ENCODE data around the gene MYO5C.
A peak's percentile ranks its signal among the peaks of the same experiment; 100 is the strongest.

Gene MYO5C

GRCh38 chr15:52262364-52262763 lies 33.2 kb downstream of the MYO5C start:
- no peaks in the 10 kb centered on the region for H4K20me1 ChIP-seq (ENCODE audit: insufficient read depth, low read length)
- peak overlapping the region; percentile 55 for H3K4me2 ChIP-seq (ENCODE audit: low read length)
- H2AFZ ChIP-seq (ENCODE audit: low read depth, low read length), result peak overlapping the region; percentile 47; the same call in 1 of the 2 replicates
- peak overlapping the region; percentile 97 for H3K27ac ChIP-seq (ENCODE audit: low read length)
- H3K36me3 ChIP-seq (replicated peaks; ENCODE audit: low read depth, low read length), result no peaks in the 10 kb centered on the region
- 0 out of 2 replicates have a peak overlapping the region, but pooled peaks have one; percentile 12 for H3K4me3 ChIP-seq (ENCODE audit: low read length)
- H3K4me1 ChIP-seq (ENCODE audit: low read length), result peaks cover 64% of the 10 kb centered on the region
- H3K79me2 ChIP-seq (ENCODE audit: low read length), result no peaks in the 10 kb centered on the region
- no peaks in the 10 kb centered on the region for H3K9me3 ChIP-seq (ENCODE audit: insufficient read depth, low read length)
- H3K27me3 ChIP-seq (ENCODE audit: low read depth, low read length), result no peaks in the 10 kb centered on the region
- TF ChIP-seq CTCF (IDR thresholded peaks at IDR 0.05; ENCODE audit: low read depth, low read length) (no peak), EZH2phosphoT487 (IDR thresholded peaks at IDR 0.05; ENCODE audit: low read depth) (no peak)
- H3K9ac ChIP-seq (ENCODE audit: low read length), result peak overlapping the region; percentile 82

GRCh38 chr15:52261498-52262242 lies 33.9 kb downstream of the MYO5C start:
- 0 out of 2 replicates have a peak overlapping the region, but pooled peaks have one; percentile 29 for H2AFZ ChIP-seq (ENCODE audit: low read depth, low read length)
- peak overlapping the region; percentile 71 for H3K4me2 ChIP-seq (ENCODE audit: low read length)

GRCh38 chr15:52261026-52261425 lies 34.6 kb downstream of the MYO5C start:
- Histone ChIP-seq H3K27me3 (ENCODE audit: low read depth, low read length) (no peaks in the 10 kb centered on the region), H3K9me3 (ENCODE audit: insufficient read depth, low read length) (no peaks in the 10 kb centered on the region), H3K4me3 (ENCODE audit: low read length) (no peak overlapping the region), H3K4me2 (ENCODE audit: low read length) (peak overlapping the region; percentile 71), H2AFZ (ENCODE audit: low read depth, low read length) (no peak overlapping the region), H3K79me2 (ENCODE audit: low read length) (no peaks in the 10 kb centered on the region), H3K27ac (ENCODE audit: low read length) (peak overlapping the region; percentile 97), H3K36me3 (replicated peaks; ENCODE audit: low read depth, low read length) (no peaks in the 10 kb centered on the region), H4K20me1 (ENCODE audit: insufficient read depth, low read length) (no peaks in the 10 kb centered on the region), H3K9ac (ENCODE audit: low read length) (peak overlapping the region; percentile 90), H3K4me1 (ENCODE audit: low read length) (peaks cover 76% of the 10 kb centered on the region)
- TF ChIP-seq CTCF (IDR thresholded peaks at IDR 0.05; ENCODE audit: low read depth, low read length) (no peak), EZH2phosphoT487 (IDR thresholded peaks at IDR 0.05; ENCODE audit: low read depth) (no peak)

More at GRCh38 chr15:52261498-52262242, 33.9 kb downstream of the MYO5C start:
- H3K79me2 ChIP-seq (ENCODE audit: low read length), result no peaks in the 10 kb centered on the region
- H3K27me3 ChIP-seq (ENCODE audit: low read depth, low read length), result no peaks in the 10 kb centered on the region
- H3K9ac ChIP-seq (ENCODE audit: low read length), result peak overlapping the region; percentile 90
- H3K27ac ChIP-seq (ENCODE audit: low read length), result peak overlapping the region; percentile 97
- no peaks in the 10 kb centered on the region for H3K36me3 ChIP-seq (replicated peaks; ENCODE audit: low read depth, low read length)
- H3K4me1 ChIP-seq (ENCODE audit: low read length), result peaks cover 71% of the 10 kb centered on the region
- peak overlapping the region; percentile 33; the same call in 1 of the 2 replicates for H3K4me3 ChIP-seq (ENCODE audit: low read length)
- H3K9me3 ChIP-seq (ENCODE audit: insufficient read depth, low read length), result no peaks in the 10 kb centered on the region
- no peaks in the 10 kb centered on the region for H4K20me1 ChIP-seq (ENCODE audit: insufficient read depth, low read length)
- TF ChIP-seq CTCF (IDR thresholded peaks at IDR 0.05; ENCODE audit: low read depth, low read length), result 0 out of 2 replicates have a peak, but pooled peaks have one; percentile 12
- no peak for TF ChIP-seq EZH2phosphoT487 (IDR thresholded peaks at IDR 0.05; ENCODE audit: low read depth)

- no peaks in the 10 kb centered on the region for H4K20me1 ChIP-seq (ENCODE audit: insufficient read depth, low read length)
- TF ChIP-seq CTCF (IDR thresholded peaks at IDR 0.05; ENCODE audit: low read depth, low read length) (no peak), EZH2phosphoT487 (IDR thresholded peaks at IDR 0.05; ENCODE audit: low read depth) (no peak)
- H3K27ac ChIP-seq (ENCODE audit: low read length), result peak overlapping the region; percentile 97; the same call in 1 of the 2 replicates
- no peaks in the 10 kb centered on the region for H3K79me2 ChIP-seq (ENCODE audit: low read length)
- no peaks in the 10 kb centered on the region for H3K36me3 ChIP-seq (replicated peaks; ENCODE audit: low read depth, low read length)
- no peak overlapping the region; the same call in 1 of the 2 replicates for H3K9ac ChIP-seq (ENCODE audit: low read length)
- H3K27me3 ChIP-seq (ENCODE audit: low read depth, low read length), result no peaks in the 10 kb centered on the region
- H3K4me2 ChIP-seq (ENCODE audit: low read length), result no peak overlapping the region
- H3K4me3 ChIP-seq (ENCODE audit: low read length), result no peak overlapping the region
- H2AFZ ChIP-seq (ENCODE audit: low read depth, low read length), result no peak overlapping the region
- peaks cover 91% of the 10 kb centered on the region for H3K4me1 ChIP-seq (ENCODE audit: low read length)
- no peaks in the 10 kb centered on the region for H3K9me3 ChIP-seq (ENCODE audit: insufficient read depth, low read length)
Measured at GRCh38 chr15:52259503-52259902, 36.1 kb downstream of the MYO5C start.

All from OCI-LY3 (cell line).